Measurements from ENCODE around the gene RBM14.

RBM14 gene

GRCh38 chr11:66592457-66593302, 23.8 kb upstream of the RBM14 start, which contains the start of the genes CCDC87 and CCS:
CCDC87 (minus strand) TSS chr11:66593063; CDS start chr11:66593015, 48 bp downstream.
CCS (plus strand) TSS chr11:66593185; CDS start chr11:66593262, 77 bp downstream.
- no peaks in the 10 kb centered on the region for H3K9me3 ChIP-seq (ENCODE audit: insufficient read depth, low read length, severe bottlenecking)
- no peaks in the 10 kb centered on the region for H3K27me3 ChIP-seq (ENCODE audit: insufficient read depth, low read length, poor library complexity)
- DNase-seq (peak; percentile 98), ATAC-seq (ENCODE audit: insufficient read depth, low read depth) (peak; percentile 98)
- H3K4me2 ChIP-seq (ENCODE audit: insufficient read depth, low read length): peak within 1 kb of the TSS; percentile 98
- H4K20me1 ChIP-seq (ENCODE audit: insufficient read depth, low read length): no peaks in the 10 kb centered on the region
- peak within 1 kb of the TSS; percentile 93 for H2AFZ ChIP-seq (ENCODE audit: low read depth, low read length)
- peaks cover 12% of the 10 kb centered on the region for H3K79me2 ChIP-seq (ENCODE audit: insufficient read depth, low read length)
- TF ChIP-seq EZH2 (IDR thresholded peaks at IDR 0.05; ENCODE audit: borderline replicate concordance, low read depth, low read length, severe bottlenecking) (no peak), CTCF (IDR thresholded peaks at IDR 0.05; ENCODE audit: borderline replicate concordance, extremely low read depth, low read length, poor library complexity, severe bottlenecking) (peak; percentile 67)
- H3K27ac ChIP-seq (ENCODE audit: low read length): peak within 1 kb of the TSS; percentile 81
- H3K4me3 ChIP-seq (ENCODE audit: low read depth in 1 of 2, low read length in 2 of 2): peak within 1 kb of the TSS; percentile 80 to 96
- H3K9ac ChIP-seq (ENCODE audit: low read depth, low read length): peak within 1 kb of the TSS; percentile 82
- H3K36me3 ChIP-seq (ENCODE audit: insufficient read depth, low read length): no peaks in the 10 kb centered on the region; the same call in 1 of the 2 replicates
- H3K4me1 ChIP-seq (ENCODE audit: insufficient read depth, low read length): peaks cover 26% of the 10 kb centered on the region

- Histone ChIP-seq H3K4me3 (ENCODE audit: low read depth in 1 of 2, low read length in 2 of 2) (peak overlapping the region; percentile 80 to 96), H3K27me3 (ENCODE audit: insufficient read depth, low read length, poor library complexity) (no peaks in the 10 kb centered on the region), H3K27ac (ENCODE audit: low read length) (peak overlapping the region; percentile 81), H3K9ac (ENCODE audit: low read depth, low read length) (peak overlapping the region; percentile 82), H2AFZ (ENCODE audit: low read depth, low read length) (peak overlapping the region; percentile 93), H3K9me3 (ENCODE audit: insufficient read depth, low read length, severe bottlenecking) (no peaks in the 10 kb centered on the region), H3K4me2 (ENCODE audit: insufficient read depth, low read length) (peak overlapping the region; percentile 98), H3K79me2 (ENCODE audit: insufficient read depth, low read length) (peaks cover 12% of the 10 kb centered on the region), H3K36me3 (ENCODE audit: insufficient read depth, low read length) (no peaks in the 10 kb centered on the region; the same call in 1 of the 2 replicates), H4K20me1 (ENCODE audit: insufficient read depth, low read length) (no peaks in the 10 kb centered on the region), H3K4me1 (ENCODE audit: insufficient read depth, low read length) (peaks cover 26% of the 10 kb centered on the region)
- DNase-seq (no peak), ATAC-seq (ENCODE audit: insufficient read depth, low read depth) (no peak)
- no peak for TF ChIP-seq CTCF (IDR thresholded peaks at IDR 0.05; ENCODE audit: borderline replicate concordance, extremely low read depth, low read length, poor library complexity, severe bottlenecking)
- no peak for TF ChIP-seq EZH2 (IDR thresholded peaks at IDR 0.05; ENCODE audit: borderline replicate concordance, low read depth, low read length, severe bottlenecking)
Measured at GRCh38 chr11:66593303-66593635, 23.2 kb upstream of the RBM14 start.

- TF ChIP-seq EZH2 (IDR thresholded peaks at IDR 0.05; ENCODE audit: borderline replicate concordance, low read depth, low read length, severe bottlenecking) (no peak), CTCF (IDR thresholded peaks at IDR 0.05; ENCODE audit: borderline replicate concordance, extremely low read depth, low read length, poor library complexity, severe bottlenecking) (no peak)
- Histone ChIP-seq H3K27ac (ENCODE audit: low read length) (peak overlapping the region; percentile 81), H4K20me1 (ENCODE audit: insufficient read depth, low read length) (no peaks in the 10 kb centered on the region), H3K9ac (ENCODE audit: low read depth, low read length) (peak overlapping the region; percentile 82), H3K79me2 (ENCODE audit: insufficient read depth, low read length) (peaks cover 12% of the 10 kb centered on the region), H3K4me2 (ENCODE audit: insufficient read depth, low read length) (peak overlapping the region; percentile 98), H3K27me3 (ENCODE audit: insufficient read depth, low read length, poor library complexity) (no peaks in the 10 kb centered on the region), H3K36me3 (ENCODE audit: insufficient read depth, low read length) (no peaks in the 10 kb centered on the region; the same call in 1 of the 2 replicates), H3K9me3 (ENCODE audit: insufficient read depth, low read length, severe bottlenecking) (no peaks in the 10 kb centered on the region), H2AFZ (ENCODE audit: low read depth, low read length) (peak overlapping the region; percentile 93), H3K4me1 (ENCODE audit: insufficient read depth, low read length) (peaks cover 26% of the 10 kb centered on the region), H3K4me3 (ENCODE audit: low read depth in 1 of 2, low read length in 2 of 2) (peak overlapping the region; percentile 80 to 96)
- DNase-seq (no peak), ATAC-seq (ENCODE audit: insufficient read depth, low read depth) (no peak)
Measured at GRCh38 chr11:66593650-66594049, 22.8 kb upstream of the RBM14 start.

Data from DND-41 (cell line).